Stimulated activated naive CD8-positive, alpha-beta T cell treated with anti-CD3 and anti-CD28 coated beads, Interleukin-15, amount 100 ng/mL, for 72 hours (primary cell): ENCODE results near the gene NDFIP2.

Experiments
- ATAC-seq: fragments of 150-1000 bp; cut with Tn5 transposase; 2 replicates; pipeline ENCODE4 v1.10.0; 2021; ENCODE audit warnings: mild to moderate bottlenecking, moderate library complexity
- DNase-seq, 2 donors: peaks; one replicate each; pipeline ENCODE4 v3.0.0; 2021 to 2022
- H3K27ac Mint-ChIP-seq, 2 donors: one replicate each; pipeline ENCODE4 v1.8.0; 2022; ENCODE audit warnings: mild to moderate bottlenecking in 2 of 2, mixed read lengths in 2 of 2, moderate library complexity in 2 of 2
- H3K27me3 Mint-ChIP-seq: one replicate; pipeline ENCODE4 v1.8.0; 2022; ENCODE audit warnings: mixed read lengths
- H3K4me1 Mint-ChIP-seq: one replicate; pipeline ENCODE4 v1.8.0; 2022; ENCODE audit warnings: mild to moderate bottlenecking, mixed read lengths
- H3K4me3 Mint-ChIP-seq, 2 donors: one replicate each; pipeline ENCODE4 v1.8.0; 2022; ENCODE audit warnings: mild to moderate bottlenecking in 2 of 2, mixed read lengths in 2 of 2, moderate library complexity in 1 of 2
- H3K9me3 Mint-ChIP-seq, 2 donors: one replicate each; pipeline ENCODE4 v1.8.0; 2022; ENCODE audit warnings: mixed read lengths in 2 of 2

The NDFIP2 gene

GRCh38 chr13:79497852-79498251 is 16.9 kb downstream of the NDFIP2 start:
- Mint-ChIP-seq H3K27me3 (no peaks in the 10 kb centered on the region), H3K27ac (peak overlapping the region in 1 of 2 donors; percentile 66), H3K4me3 (peak overlapping the region in 1 of 2 donors; percentile 4), H3K9me3 (no peaks in the 10 kb centered on the region), H3K4me1 (peaks cover 80% of the 10 kb centered on the region)
- DNase-seq (no peak), ATAC-seq (no peak)

DNA sequence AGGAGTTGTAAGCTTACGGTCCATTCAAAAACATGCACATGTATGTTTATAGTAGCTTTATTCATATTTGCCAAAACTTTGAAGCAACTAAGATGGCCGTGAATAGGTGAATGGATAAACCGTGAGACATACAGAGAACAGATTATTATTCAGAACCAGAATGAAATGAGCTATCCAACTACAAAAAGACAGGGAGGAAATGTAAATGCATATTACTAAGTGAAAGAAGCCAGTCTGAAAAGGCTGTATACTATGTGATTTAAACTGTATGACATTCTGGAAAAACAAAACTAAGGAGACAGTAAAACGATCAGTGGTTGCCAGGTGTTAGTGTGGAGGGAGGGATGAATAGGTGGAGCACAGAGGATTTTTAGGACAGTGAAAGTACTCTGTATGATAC is 19.9 kb downstream of the NDFIP2 start:
- Mint-ChIP-seq H3K4me1 (peaks cover 74% of the 10 kb centered on the region), H3K9me3 (peaks cover 0 to 8% of the 10 kb centered on the region in 2 donors), H3K4me3 (peak overlapping the region in 1 of 2 donors; percentile 58), H3K27ac (no peak overlapping the region), H3K27me3 (no peaks in the 10 kb centered on the region)
- ATAC-seq (peak; percentile 43), DNase-seq (no peak)

- Mint-ChIP-seq H3K4me3 (peak overlapping the region; percentile 31 to 58), H3K9me3 (peaks cover 0 to 8% of the 10 kb centered on the region in 2 donors), H3K4me1 (peaks cover 69% of the 10 kb centered on the region), H3K27me3 (no peaks in the 10 kb centered on the region), H3K27ac (peak overlapping the region in 1 of 2 donors; percentile 21)
- DNase-seq (no peak), ATAC-seq (peak; percentile 67)
Measured at GRCh38 chr13:79501538-79502232, 20.7 kb downstream of the NDFIP2 start.

DNA sequence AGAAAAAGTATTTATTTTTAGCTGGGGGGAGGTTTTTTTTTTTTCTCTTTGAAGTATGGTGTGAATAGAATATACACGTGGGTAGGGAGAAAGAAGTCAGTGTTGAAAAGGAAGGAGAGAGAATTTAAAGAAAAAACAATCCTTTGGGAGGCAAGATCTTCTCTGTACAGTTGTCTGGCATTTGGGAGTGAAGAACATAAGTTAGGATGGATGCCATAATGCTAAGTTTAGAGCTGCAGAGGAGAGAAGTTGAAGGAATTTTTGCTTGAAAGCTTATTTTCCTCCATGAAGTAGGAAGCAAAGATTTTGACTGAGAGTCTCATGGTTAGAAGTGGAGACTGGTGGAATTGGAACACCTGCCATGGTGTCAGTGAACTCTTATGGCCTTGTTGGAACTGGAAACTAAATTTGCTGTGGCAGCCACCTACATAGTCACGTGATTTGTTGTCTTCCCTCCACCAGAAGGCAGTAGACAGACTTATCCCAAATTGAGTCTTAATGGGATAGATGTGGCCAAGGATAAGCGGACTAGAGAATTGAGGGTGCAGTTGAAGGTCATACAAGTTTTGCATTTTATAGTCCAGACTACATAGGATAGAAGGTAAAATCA is 22.0 kb downstream of the NDFIP2 start:
- peaks cover 0 to 8% of the 10 kb centered on the region in 2 donors for H3K9me3 Mint-ChIP-seq
- H3K4me3 Mint-ChIP-seq: peak overlapping the region in 1 of 2 donors; percentile 51
- H3K27ac Mint-ChIP-seq: peak overlapping the region in 1 of 2 donors; percentile 28
- H3K27me3 Mint-ChIP-seq: no peaks in the 10 kb centered on the region
- DNase-seq: no peak
- ATAC-seq: no peak
- peaks cover 59% of the 10 kb centered on the region for H3K4me1 Mint-ChIP-seq

DNA sequence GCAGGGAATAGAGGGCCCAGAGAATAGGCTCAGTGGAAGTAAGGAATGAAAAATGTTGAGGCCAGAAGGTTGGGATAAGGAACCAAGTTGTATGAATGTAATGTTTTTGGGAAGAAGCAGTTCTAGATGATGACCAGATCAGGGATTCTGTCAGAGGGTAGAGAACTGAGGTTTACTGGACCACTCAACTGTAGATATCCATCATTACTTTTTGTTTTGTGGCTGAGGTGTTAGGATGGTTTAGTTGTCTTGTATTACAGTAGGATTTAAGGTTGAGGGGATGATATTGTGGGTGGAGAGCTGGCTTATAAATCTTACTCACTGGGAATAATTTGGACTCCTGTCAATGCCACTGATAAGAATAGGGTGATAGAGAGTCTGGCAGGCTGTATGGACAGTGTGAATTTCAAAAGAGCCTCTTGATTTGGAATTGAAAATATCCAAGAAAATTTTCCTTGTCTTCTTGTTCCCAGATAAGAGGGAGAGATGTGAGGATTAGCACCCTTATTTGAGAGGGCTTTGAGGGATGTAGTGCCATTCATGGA is 22.6 kb downstream of the NDFIP2 start:
- no peak for DNase-seq
- Mint-ChIP-seq H3K4me1 (peaks cover 63% of the 10 kb centered on the region), H3K9me3 (peaks cover 0 to 8% of the 10 kb centered on the region in 2 donors), H3K27ac (no peak overlapping the region), H3K27me3 (no peaks in the 10 kb centered on the region), H3K4me3 (peak overlapping the region in 1 of 2 donors; percentile 51)
- ATAC-seq: peak; percentile 84

- H3K4me1 Mint-ChIP-seq: peaks cover 39% of the 10 kb centered on the region
- no peak for ATAC-seq
- DNase-seq: no peak
- no peak overlapping the region for H3K27ac Mint-ChIP-seq
- no peaks in the 10 kb centered on the region for H3K27me3 Mint-ChIP-seq
- peaks cover 0 to 5% of the 10 kb centered on the region in 2 donors for H3K9me3 Mint-ChIP-seq
- no peak overlapping the region for H3K4me3 Mint-ChIP-seq
Measured at GRCh38 chr13:79508224-79508961, 27.4 kb downstream of the NDFIP2 start.

DNA sequence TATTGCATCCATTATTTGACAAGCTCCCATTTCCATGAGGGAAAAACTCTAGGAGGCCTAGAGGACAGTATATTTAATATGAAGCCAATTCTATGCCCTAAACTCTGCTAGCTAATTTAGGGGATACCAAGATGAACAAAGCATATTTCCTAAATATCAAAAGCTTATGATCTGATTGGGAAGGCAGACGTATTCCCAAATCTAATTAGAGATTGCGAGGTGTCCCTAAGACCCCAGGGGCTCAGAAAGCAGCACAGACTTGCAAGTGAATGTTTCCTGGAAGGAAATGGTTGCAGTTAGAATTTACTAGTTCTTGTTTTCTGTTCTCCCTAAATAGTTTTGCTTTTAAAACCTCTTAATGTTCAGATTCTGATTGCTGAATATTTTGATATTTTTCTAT is 30.7 kb downstream of the NDFIP2 start:
- Mint-ChIP-seq H3K27ac (no peak overlapping the region), H3K27me3 (no peaks in the 10 kb centered on the region), H3K4me1 (peaks cover 27% of the 10 kb centered on the region), H3K4me3 (no peak overlapping the region), H3K9me3 (no peaks in the 10 kb centered on the region)
- no peak for ATAC-seq
- DNase-seq: no peak

- Mint-ChIP-seq H3K9me3 (no peaks in the 10 kb centered on the region), H3K4me3 (no peak overlapping the region), H3K4me1 (peaks cover 26% of the 10 kb centered on the region), H3K27me3 (no peaks in the 10 kb centered on the region), H3K27ac (no peak overlapping the region)
- DNase-seq (no peak), ATAC-seq (no peak)
Measured at GRCh38 chr13:79512950-79513349, 32.0 kb downstream of the NDFIP2 start.

DNA sequence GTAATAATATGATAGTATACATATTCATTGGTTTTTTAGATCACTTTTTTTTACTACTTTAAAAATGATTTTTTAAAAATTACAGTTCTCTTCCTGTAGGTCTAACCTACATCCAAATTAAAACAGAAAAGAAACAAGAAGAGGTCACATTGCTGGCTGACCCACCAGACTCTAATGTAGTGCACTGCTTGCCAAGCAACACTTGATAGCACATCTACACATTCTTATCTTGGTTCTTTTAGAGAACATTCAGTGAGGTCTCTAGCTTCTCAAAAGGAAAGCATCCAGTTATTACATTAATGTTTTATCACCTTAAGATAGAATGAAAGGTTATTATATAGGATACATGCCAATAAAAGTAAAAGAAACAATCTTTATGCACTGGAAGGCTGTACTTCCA is 35.6 kb downstream of the NDFIP2 start:
- Mint-ChIP-seq H3K27ac (peak overlapping the region in 1 of 2 donors; percentile 74), H3K4me3 (no peak overlapping the region), H3K27me3 (no peaks in the 10 kb centered on the region), H3K9me3 (no peaks in the 10 kb centered on the region), H3K4me1 (peaks cover 25% of the 10 kb centered on the region)
- ATAC-seq (no peak), DNase-seq (no peak)

GRCh38 chr13:79519255-79519654 is 38.3 kb downstream of the NDFIP2 start:
- H3K27me3 Mint-ChIP-seq: no peaks in the 10 kb centered on the region
- H3K4me1 Mint-ChIP-seq: peaks cover 18% of the 10 kb centered on the region

DNA sequence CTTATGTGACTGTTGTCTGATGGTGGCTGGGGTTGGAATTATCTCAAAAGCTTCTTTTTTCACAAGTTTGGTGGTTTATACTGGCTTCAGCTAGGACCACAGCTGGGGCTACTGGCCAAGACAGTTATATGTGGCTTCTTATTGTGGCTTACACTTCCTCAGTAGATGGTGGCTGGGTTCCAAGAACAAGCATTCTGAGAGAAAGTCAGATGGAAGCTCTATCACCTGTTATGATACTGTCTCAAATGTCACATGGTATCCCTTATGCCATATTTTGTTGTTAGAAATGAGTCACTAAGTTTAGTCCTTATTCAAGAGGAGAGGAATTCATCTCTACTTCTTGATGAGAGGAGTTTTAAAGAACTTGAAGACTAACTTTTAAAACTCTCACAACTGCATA is 41.6 kb downstream of the NDFIP2 start:
- Mint-ChIP-seq H3K27me3 (no peaks in the 10 kb centered on the region), H3K4me1 (peaks cover 18% of the 10 kb centered on the region), H3K27ac (peak overlapping the region; percentile 39 to 95), H3K9me3 (no peaks in the 10 kb centered on the region), H3K4me3 (peak overlapping the region; percentile 47 to 67)
- DNase-seq (peak; percentile 40 to 69), ATAC-seq (peak; percentile 97)

More at GRCh38 chr13:79519255-79519654, 38.3 kb downstream of the NDFIP2 start:
- H3K9me3 Mint-ChIP-seq: no peaks in the 10 kb centered on the region
- no peak overlapping the region for H3K27ac Mint-ChIP-seq
- H3K4me3 Mint-ChIP-seq: no peak overlapping the region
- ATAC-seq (no peak), DNase-seq (no peak)

DNA sequence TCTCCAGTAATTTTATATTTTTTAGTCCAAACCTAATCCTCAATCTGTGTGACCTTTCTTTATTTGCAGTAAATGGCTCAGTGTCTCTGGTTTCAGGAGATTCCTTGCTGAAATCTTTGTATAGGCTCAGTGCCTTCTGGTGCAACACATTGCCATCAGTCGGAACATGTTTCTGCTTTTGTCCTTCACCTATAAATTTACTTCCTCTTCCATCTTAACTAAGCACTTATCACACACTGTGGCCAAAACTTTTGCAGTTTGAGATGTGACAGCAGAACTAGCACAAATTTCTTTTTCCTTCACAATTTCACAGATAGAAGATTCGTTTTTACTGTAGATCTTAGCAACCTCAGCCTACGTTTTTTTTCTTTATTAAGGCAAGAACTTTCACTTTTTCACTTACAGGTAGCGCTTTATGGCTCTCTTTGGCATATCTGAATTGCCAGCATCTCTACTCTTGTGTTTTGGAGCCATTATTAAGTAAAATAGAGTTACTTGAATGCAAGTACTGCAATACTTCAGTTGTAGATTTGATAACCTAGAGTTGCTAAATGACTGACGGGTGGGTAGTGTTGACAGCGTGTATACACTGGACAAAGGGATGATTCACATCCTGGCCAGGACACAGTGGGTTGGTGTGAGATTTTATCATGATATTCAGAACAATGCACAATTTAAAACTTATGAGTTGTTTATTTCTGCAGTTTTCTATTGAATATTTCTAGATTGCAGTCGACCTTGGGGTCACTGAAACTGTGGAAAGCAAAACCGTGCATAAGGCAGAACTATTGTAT is 44.3 kb downstream of the NDFIP2 start:
- peak; percentile 49 for ATAC-seq
- Mint-ChIP-seq H3K4me1 (peaks cover 10% of the 10 kb centered on the region), H3K27me3 (no peaks in the 10 kb centered on the region), H3K27ac (no peak overlapping the region), H3K4me3 (no peak overlapping the region), H3K9me3 (no peaks in the 10 kb centered on the region)
- no peak for DNase-seq

GRCh38 chr13:79527698-79528097 is 46.7 kb downstream of the NDFIP2 start:
- no peak overlapping the region for H3K4me3 Mint-ChIP-seq
- no peak for ATAC-seq
- H3K27ac Mint-ChIP-seq: no peak overlapping the region
- H3K9me3 Mint-ChIP-seq: no peaks in the 10 kb centered on the region
- H3K4me1 Mint-ChIP-seq: peaks cover 21% of the 10 kb centered on the region
- H3K27me3 Mint-ChIP-seq: no peaks in the 10 kb centered on the region
- no peak for DNase-seq

GRCh38 chr13:79528356-79528755 is 47.4 kb downstream of the NDFIP2 start:
- H3K9me3 Mint-ChIP-seq: no peaks in the 10 kb centered on the region
- DNase-seq (no peak), ATAC-seq (no peak)
- H3K4me1 Mint-ChIP-seq: peaks cover 16% of the 10 kb centered on the region
- H3K27ac Mint-ChIP-seq: no peak overlapping the region
- no peak overlapping the region for H3K4me3 Mint-ChIP-seq
- H3K27me3 Mint-ChIP-seq: no peaks in the 10 kb centered on the region

GRCh38 chr13:79528759-79529191 is 47.8 kb downstream of the NDFIP2 start:
- Mint-ChIP-seq H3K27me3 (no peaks in the 10 kb centered on the region), H3K9me3 (no peaks in the 10 kb centered on the region), H3K4me3 (no peak overlapping the region), H3K4me1 (peaks cover 16% of the 10 kb centered on the region), H3K27ac (no peak overlapping the region)
- DNase-seq (no peak), ATAC-seq (no peak)
